SK-N-SH (cell line): Measurements from ENCODE around the gene RBMS1. TPM values are rescaled to one million over a fixed set of nuclear protein-coding genes. Genes with fewer than 3 reads are reported as not detected.

ENCODE experiments used
- CTCF ChIA-PET: fragments of 300-600, 350-600 bp; formaldehyde crosslinking; extraction: SDS; loops from one replicate; lab custom pipeline; 2021; lab: Yijun Ruan, JAX
- POLR2A ChIA-PET: fragments of 350-600 bp; sonication (Branson Sonifier 250); formaldehyde crosslinking; extraction: SDS; loops from one replicate; lab custom pipeline; 2020; ENCODE audit warnings: antibody characterized with exemption, inconsistent platforms; lab: Yijun Ruan, JAX
- DNase-seq: peaks from one replicate; pipeline ENCODE4 v3.0.0; 2012
- H2AFZ ChIP-seq: fragments of 200-600 bp; sonication (generic); 2 replicates; pipeline ENCODE4 v1.8.1; 2016; ENCODE audit warnings: antibody characterized with exemption, mild to moderate bottlenecking, low read depth
- H3F3A ChIP-seq: fragments of 200-600 bp; sonication (generic); replicated peaks from 2 replicates; pipeline ENCODE3; 2016; ENCODE audit warnings: antibody characterized with exemption, mild to moderate bottlenecking; ENCODE audit not compliant: insufficient read depth
- H3K27ac ChIP-seq, 2 experiments: fragments of 200-500 bp in 1 of 2; fragments of 200-600 bp in 1 of 2; sonication (Bioruptor generic) in 1 of 2; sonication (generic), shearing (Covaris generic) in 1 of 2; 2 replicates each; pipeline versions ENCODE4 v1.5.1 to v1.6.1; 2014 to 2016; ENCODE audit warnings: low read depth in 2 of 2, inconsistent platforms in 1 of 2, low read length in 1 of 2, mild to moderate bottlenecking in 1 of 2, mixed read lengths in 1 of 2
- H3K27me3 ChIP-seq: fragments of 200-600 bp; sonication (generic), shearing (Covaris generic); 2 replicates; pipeline ENCODE4 v1.6.1; 2016; ENCODE audit warnings: mixed run types; ENCODE audit not compliant: insufficient read depth
- H3K36me3 ChIP-seq, 2 experiments: fragments of 200-500 bp in 1 of 2; fragments of 200-600 bp in 1 of 2; sonication (Bioruptor generic) in 1 of 2; sonication (generic) in 1 of 2; replicated peaks in 1 of 2; 2 replicates each; pipeline versions ENCODE3 to v1.5.1; 2014 to 2016; ENCODE audit warnings: low read length in 1 of 2, mild to moderate bottlenecking in 1 of 2; ENCODE audit not compliant: insufficient read depth in 2 of 2, control insufficient read depth in 1 of 2
- H3K4me1 ChIP-seq, 2 experiments: fragments of 200-500 bp in 1 of 2; fragments of 200-600 bp in 1 of 2; sonication (Bioruptor generic) in 1 of 2; sonication (generic), shearing (Covaris generic) in 1 of 2; 2 replicates each; pipeline versions ENCODE4 v1.5.1 to v1.6.1; 2014 to 2016; ENCODE audit warnings: low read depth in 1 of 2, low read length in 1 of 2, mixed run types in 1 of 2; ENCODE audit not compliant: insufficient read depth in 2 of 2, control insufficient read depth in 1 of 2
- H3K4me2 ChIP-seq: fragments of 200-600 bp; sonication (generic), shearing (Covaris generic); 2 replicates; pipeline ENCODE4 v1.6.1; 2017; ENCODE audit warnings: mixed run types
- H3K4me3 ChIP-seq, 2 experiments: fragments of 200-500 bp in 1 of 2; fragments of 200-600 bp in 1 of 2; sonication (Bioruptor generic) in 1 of 2; sonication (generic), shearing (Covaris generic) in 1 of 2; 2 replicates each; pipeline versions ENCODE4 v1.5.1 to v1.8.1; 2014 to 2016; ENCODE audit warnings: low read depth in 2 of 2, inconsistent platforms in 1 of 2, low read length in 1 of 2, mild to moderate bottlenecking in 1 of 2, mixed read lengths in 1 of 2, moderate library complexity in 1 of 2
- H3K79me2 ChIP-seq: fragments of 200-600 bp; sonication (generic); 2 replicates; pipeline ENCODE4 v1.8.1; 2017; ENCODE audit warnings: mild to moderate bottlenecking; ENCODE audit not compliant: insufficient read depth
- H3K9ac ChIP-seq: fragments of 200-600 bp; sonication (generic); 2 replicates; pipeline ENCODE4 v1.6.1; 2017; ENCODE audit warnings: mixed run types
- H3K9me2 ChIP-seq: fragments of 200-600 bp; sonication (generic); 2 replicates; pipeline ENCODE4 v1.6.1; 2017; ENCODE audit warnings: mixed run types
- H3K9me3 ChIP-seq: fragments of 200-600 bp; sonication (generic); 2 replicates; pipeline ENCODE4 v1.6.1; 2017; ENCODE audit warnings: mixed run types, mild to moderate bottlenecking, moderate library complexity
- H4K20me1 ChIP-seq: fragments of 200-600 bp; sonication (generic); 2 replicates; pipeline ENCODE4 v1.6.1; 2017; ENCODE audit warnings: mild to moderate bottlenecking, mixed run types; ENCODE audit not compliant: insufficient read depth
- CTCF ChIP-seq: fragments of 200-600 bp; sonication (generic); IDR thresholded peaks from 2 replicates; pipeline ENCODE4 v1.6.1; 2017; ENCODE audit warnings: antibody characterized with exemption, mild to moderate bottlenecking, moderate library complexity
- EP300 ChIP-seq, 2 experiments: IDR thresholded peaks; 2 replicates each; pipeline versions ENCODE4 v1.4.0 to v1.6.1; 2012; ENCODE audit warnings: borderline replicate concordance in 1 of 2, low read depth in 1 of 2, low read length in 1 of 2
- EZH2phosphoT487 ChIP-seq: fragments of 200-600 bp; sonication (generic); IDR thresholded peaks from 2 replicates; pipeline ENCODE4 v1.6.1; 2017; ENCODE audit warnings: low read depth, mixed run types, mild to moderate bottlenecking, antibody characterized with exemption, moderate library complexity, borderline replicate concordance
- FOXJ3 ChIP-seq: sonication (generic); formaldehyde crosslinking; IDR thresholded peaks from 2 replicates; pipeline ENCODE4 v1.5.1; 2020; ENCODE audit warnings: mild to moderate bottlenecking, missing genetic modification reagents
- FOXM1 ChIP-seq: IDR thresholded peaks from 2 replicates; pipeline ENCODE4 v1.4.0; 2012; ENCODE audit warnings: low read depth, mild to moderate bottlenecking
- GABPA ChIP-seq: IDR thresholded peaks from 2 replicates; pipeline ENCODE4 v1.4.0; 2012; ENCODE audit warnings: low read depth, mild to moderate bottlenecking
- GATA2 ChIP-seq: sonication (generic); formaldehyde crosslinking; IDR thresholded peaks from 2 replicates; pipeline ENCODE4 v1.5.0; 2020; ENCODE audit warnings: mild to moderate bottlenecking, missing genetic modification reagents
- MAX ChIP-seq: IDR thresholded peaks from 2 replicates; pipeline ENCODE4 v1.4.0; 2012; ENCODE audit warnings: low read depth
- NRF1 ChIP-seq: IDR thresholded peaks from 2 replicates; pipeline ENCODE4 v1.6.1; 2012; ENCODE audit warnings: low read depth, mild to moderate bottlenecking, low read length
- RAD21 ChIP-seq: IDR thresholded peaks from 2 replicates; pipeline ENCODE4 v1.6.1; 2012; ENCODE audit warnings: mild to moderate bottlenecking, low read length
- RCOR1 ChIP-seq: fragments of 150-350 bp; IDR thresholded peaks from 2 replicates; pipeline ENCODE4 v1.6.1; 2017; ENCODE audit warnings: antibody characterized with exemption, low read length
- REST ChIP-seq: IDR thresholded peaks from 2 replicates; pipeline ENCODE4 v1.6.1; 2012; ENCODE audit warnings: mild to moderate bottlenecking, low read depth, low read length, moderate library complexity
- SIN3A ChIP-seq: IDR thresholded peaks from 2 replicates; pipeline ENCODE4 v1.6.1; 2012; ENCODE audit warnings: low read depth, mild to moderate bottlenecking, low read length, moderate library complexity, borderline replicate concordance
- SMC3 ChIP-seq: IDR thresholded peaks from 2 replicates; pipeline ENCODE4 v1.6.1; 2012; ENCODE audit warnings: low read depth, low read length, improper control_type of control experiment
- TAF1 ChIP-seq: IDR thresholded peaks from 2 replicates; pipeline ENCODE4 v1.6.1; 2012; ENCODE audit warnings: low read depth, mild to moderate bottlenecking, low read length, moderate library complexity, borderline replicate concordance
- WGBS: methylation state at CpG from one replicate; pipeline ENCODE4 v1.1.6; 2017; ENCODE audit warnings: low lambda C conversion rate; 5-methylcytosine and 5-hydroxymethylcytosine counted together
- polyA plus RNA-seq, 3 experiments: library from polyadenylated mRNA; depleted of rRNA; stranded (reverse); fragments of >200 nt; gene quantifications; 2 replicates each; pipeline ENCODE4 v1.2.3, GENCODE V29; 2012
- TF ChIP-seq, protein P1 (sequence below): fragments of 150-350 bp; IDR thresholded peaks from 2 replicates; pipeline ENCODE4 v1.6.1; 2016; ENCODE audit warnings: mild to moderate bottlenecking, low read depth, low read length
- TF ChIP-seq, protein P2 (sequence below): IDR thresholded peaks from 2 replicates; pipeline ENCODE4 v1.4.0; 2012; ENCODE audit warnings: low read depth, borderline replicate concordance

Gene RBMS1
- polyA plus RNA-seq, 1 of the 3 experiments (the other 2 are of a cell fraction): 56.5 TPM

DNA sequence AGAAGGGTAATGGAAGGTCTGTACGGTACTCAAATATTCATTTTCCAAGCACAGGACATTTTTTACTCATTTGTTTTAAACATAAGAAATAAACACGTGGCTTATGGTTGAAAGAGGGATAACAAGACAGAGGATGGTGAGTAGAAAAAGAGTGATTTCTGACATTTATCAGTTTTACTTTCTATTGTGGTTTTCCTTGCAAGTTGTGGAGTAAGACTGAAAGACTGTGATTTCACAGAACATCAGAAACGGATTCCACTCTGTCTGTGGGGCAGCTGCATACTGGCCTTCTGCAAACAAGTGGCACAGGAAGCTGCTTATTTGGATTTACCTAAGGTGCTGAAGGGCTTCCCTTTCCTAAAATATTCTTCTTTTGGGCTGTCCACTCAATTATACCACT is 171.3 kb downstream of the RBMS1 start (continued):
- TF ChIP-seq, protein P1, sequence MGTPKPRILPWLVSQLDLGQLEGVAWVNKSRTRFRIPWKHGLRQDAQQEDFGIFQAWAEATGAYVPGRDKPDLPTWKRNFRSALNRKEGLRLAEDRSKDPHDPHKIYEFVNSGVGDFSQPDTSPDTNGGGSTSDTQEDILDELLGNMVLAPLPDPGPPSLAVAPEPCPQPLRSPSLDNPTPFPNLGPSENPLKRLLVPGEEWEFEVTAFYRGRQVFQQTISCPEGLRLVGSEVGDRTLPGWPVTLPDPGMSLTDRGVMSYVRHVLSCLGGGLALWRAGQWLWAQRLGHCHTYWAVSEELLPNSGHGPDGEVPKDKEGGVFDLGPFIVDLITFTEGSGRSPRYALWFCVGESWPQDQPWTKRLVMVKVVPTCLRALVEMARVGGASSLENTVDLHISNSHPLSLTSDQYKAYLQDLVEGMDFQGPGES: no peak
- TF ChIP-seq SIN3A (no peak), SMC3 (no peak), RCOR1 (no peak)

- Histone ChIP-seq H3F3A (peaks cover 14% of the 10 kb centered on the region), H3K79me2 (peaks cover 98% of the 10 kb centered on the region), H4K20me1 (peaks cover 32% of the 10 kb centered on the region), H3K9me3 (no peaks in the 10 kb centered on the region), H3K27ac (no peak overlapping the region), H3K9ac (no peak overlapping the region), H3K4me3 (no peak overlapping the region), H3K4me1 (peaks cover 3 to 28% of the 10 kb centered on the region in 2 experiments), H2AFZ (no peak overlapping the region), H3K4me2 (no peak overlapping the region)
- DNase-seq: no peak
- 63% methylated on average over 2 of the region's 2 CpGs for WGBS
- POLR2A ChIA-PET: no interaction called here
- CTCF ChIA-PET: interaction anchor here (1.2 to 2.0 kb wide), 2 partner anchors 168 to 650 kb away, joined by 3 to 11 read pairs; no protein-coding TSS in a partner anchor
- TF ChIP-seq EP300 (IDR thresholded peaks at IDR 0.05; ENCODE audit: borderline replicate concordance in 1 of 2, low read depth in 1 of 2, low read length in 1 of 2) (no peak), GABPA (no peak), GATA2 (no peak), TAF1 (no peak)
- TF ChIP-seq, all 33 proteins: peak for 0
- Histone ChIP-seq H3K27me3 (no peaks in the 10 kb centered on the region), H3K9me2 (no peaks in the 10 kb centered on the region), H3K36me3 (peaks cover 13 to 27% of the 10 kb centered on the region in 2 experiments)
Measured at GRCh38 chr2:160321006-160321405, 172.6 kb downstream of the RBMS1 start.

- peaks cover 16 to 24% of the 10 kb centered on the region in 2 experiments for H3K36me3 ChIP-seq
- peaks cover 20% of the 10 kb centered on the region for H3F3A ChIP-seq
- no peaks in the 10 kb centered on the region for H3K27me3 ChIP-seq
- H3K4me3 ChIP-seq: no peak overlapping the region
- ChIA-PET CTCF (interaction anchor here (2.0 kb wide), 1 partner anchor 651 kb away, joined by 11 read pairs; no protein-coding TSS in a partner anchor), POLR2A (no interaction called here)
- DNase-seq: no peak
- peaks cover 27% of the 10 kb centered on the region for H4K20me1 ChIP-seq
- H3K79me2 ChIP-seq: peaks cover 90% of the 10 kb centered on the region
- H3K27ac ChIP-seq: no peak overlapping the region
- H3K4me1 ChIP-seq: peaks cover 3 to 28% of the 10 kb centered on the region in 2 experiments
- no peaks in the 10 kb centered on the region for H3K9me2 ChIP-seq
- no peaks in the 10 kb centered on the region for H3K9me3 ChIP-seq
- no peak overlapping the region for H3K9ac ChIP-seq
- no peak overlapping the region for H2AFZ ChIP-seq
- H3K4me2 ChIP-seq: no peak overlapping the region
- TF ChIP-seq REST (no peak), MAX (no peak), EZH2phosphoT487 (no peak), SMC3 (no peak), NRF1 (no peak), GATA2 (no peak), RAD21 (no peak), GABPA (no peak), FOXM1 (no peak), FOXJ3 (CRISPR knock-in tag) (no peak), CTCF (no peak)
- TF ChIP-seq, protein P2, sequence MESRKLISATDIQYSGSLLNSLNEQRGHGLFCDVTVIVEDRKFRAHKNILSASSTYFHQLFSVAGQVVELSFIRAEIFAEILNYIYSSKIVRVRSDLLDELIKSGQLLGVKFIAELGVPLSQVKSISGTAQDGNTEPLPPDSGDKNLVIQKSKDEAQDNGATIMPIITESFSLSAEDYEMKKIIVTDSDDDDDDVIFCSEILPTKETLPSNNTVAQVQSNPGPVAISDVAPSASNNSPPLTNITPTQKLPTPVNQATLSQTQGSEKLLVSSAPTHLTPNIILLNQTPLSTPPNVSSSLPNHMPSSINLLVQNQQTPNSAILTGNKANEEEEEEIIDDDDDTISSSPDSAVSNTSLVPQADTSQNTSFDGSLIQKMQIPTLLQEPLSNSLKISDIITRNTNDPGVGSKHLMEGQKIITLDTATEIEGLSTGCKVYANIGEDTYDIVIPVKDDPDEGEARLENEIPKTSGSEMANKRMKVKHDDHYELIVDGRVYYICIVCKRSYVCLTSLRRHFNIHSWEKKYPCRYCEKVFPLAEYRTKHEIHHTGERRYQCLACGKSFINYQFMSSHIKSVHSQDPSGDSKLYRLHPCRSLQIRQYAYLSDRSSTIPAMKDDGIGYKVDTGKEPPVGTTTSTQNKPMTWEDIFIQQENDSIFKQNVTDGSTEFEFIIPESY: no peak
Measured at GRCh38 chr2:160319700-160320099, 173.9 kb downstream of the RBMS1 start.
